ENCODE results near the gene ANO9. TPM values are rescaled to one million over a fixed set of nuclear protein-coding genes. Genes with fewer than 3 reads are reported as not detected.

The ANO9 gene
- total and polyA plus RNA-seq, 4 donors = 0.20 to 0.75 (median 0.40) TPM

DNA sequence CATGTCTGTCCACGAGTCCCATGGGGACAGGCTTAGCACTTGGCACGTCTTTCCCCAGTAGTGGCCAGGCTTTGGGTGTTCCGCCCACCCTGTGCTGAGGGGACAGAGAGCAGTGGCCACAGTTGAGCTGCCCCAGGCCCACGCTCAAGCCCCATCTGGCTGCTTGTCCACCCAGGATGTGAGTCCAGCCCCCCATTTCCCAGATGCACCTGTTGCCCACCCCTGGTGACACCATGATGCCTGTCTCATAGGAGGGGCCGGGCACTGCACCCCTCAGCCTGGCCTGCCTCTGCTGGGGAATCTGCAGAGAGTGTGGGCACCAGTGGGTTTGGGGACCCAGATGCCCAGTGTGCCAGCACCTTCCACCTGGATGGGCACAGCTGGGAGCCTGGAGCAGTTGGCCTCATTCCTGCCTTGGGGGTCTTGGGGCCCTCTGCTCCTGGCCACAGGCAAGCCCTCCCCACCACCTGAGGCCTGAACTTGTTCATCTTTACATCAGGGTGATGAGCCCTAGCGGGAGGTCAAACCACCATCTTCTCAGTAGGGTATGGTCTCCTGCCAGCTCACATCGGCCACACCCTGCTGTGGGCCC lies 32.7 kb downstream of the ANO9 start:
- no peak for DNase-seq (ENCODE audit: low spot score)
- no peaks in the 10 kb centered on the region for H3K9me3 ChIP-seq (ENCODE audit: control insufficient read depth in 4 of 4, low read length in 3 of 4)
- TF ChIP-seq, protein P1, sequence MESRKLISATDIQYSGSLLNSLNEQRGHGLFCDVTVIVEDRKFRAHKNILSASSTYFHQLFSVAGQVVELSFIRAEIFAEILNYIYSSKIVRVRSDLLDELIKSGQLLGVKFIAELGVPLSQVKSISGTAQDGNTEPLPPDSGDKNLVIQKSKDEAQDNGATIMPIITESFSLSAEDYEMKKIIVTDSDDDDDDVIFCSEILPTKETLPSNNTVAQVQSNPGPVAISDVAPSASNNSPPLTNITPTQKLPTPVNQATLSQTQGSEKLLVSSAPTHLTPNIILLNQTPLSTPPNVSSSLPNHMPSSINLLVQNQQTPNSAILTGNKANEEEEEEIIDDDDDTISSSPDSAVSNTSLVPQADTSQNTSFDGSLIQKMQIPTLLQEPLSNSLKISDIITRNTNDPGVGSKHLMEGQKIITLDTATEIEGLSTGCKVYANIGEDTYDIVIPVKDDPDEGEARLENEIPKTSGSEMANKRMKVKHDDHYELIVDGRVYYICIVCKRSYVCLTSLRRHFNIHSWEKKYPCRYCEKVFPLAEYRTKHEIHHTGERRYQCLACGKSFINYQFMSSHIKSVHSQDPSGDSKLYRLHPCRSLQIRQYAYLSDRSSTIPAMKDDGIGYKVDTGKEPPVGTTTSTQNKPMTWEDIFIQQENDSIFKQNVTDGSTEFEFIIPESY (IDR thresholded peaks at IDR 0.05) = no peak
- TF ChIP-seq SP1 (IDR thresholded peaks at IDR 0.05) = no peak
- no peak for TF ChIP-seq FOXA1 (IDR thresholded peaks at IDR 0.05)
- no peak for TF ChIP-seq FOXA2 (IDR thresholded peaks at IDR 0.05)
- TF ChIP-seq JUND (IDR thresholded peaks at IDR 0.05) = no peak
- 49% methylated on average over 7 of the region's 7 CpGs for WGBS
- peaks cover 35 to 63% (median 44%) of the 10 kb centered on the region in 4 donors for H3K4me1 ChIP-seq (ENCODE audit: control insufficient read depth in 4 of 4, insufficient read depth in 4 of 4, low read length in 3 of 4)
- H3K4me3 ChIP-seq (ENCODE audit: low read depth in 1 of 3, low read length in 3 of 3) = no peak overlapping the region
- H3K9ac ChIP-seq (ENCODE audit: low read depth in 1 of 2, low read length in 2 of 2) = no peak overlapping the region
- peak overlapping the region in 1 of 2 donors; percentile 68 for H3K27ac ChIP-seq (ENCODE audit: low read depth in 1 of 2, low read length in 2 of 2)
- H3K36me3 ChIP-seq (ENCODE audit: control insufficient read depth in 4 of 4, insufficient read depth in 3 of 4, low read depth in 1 of 4, low read length in 3 of 4) = peaks cover 0 to 2% (median 0%) of the 10 kb centered on the region in 4 donors
- H3K27me3 ChIP-seq (ENCODE audit: control insufficient read depth in 4 of 4, insufficient read depth in 4 of 4, low read length in 3 of 4) = no peaks in the 10 kb centered on the region

DNA sequence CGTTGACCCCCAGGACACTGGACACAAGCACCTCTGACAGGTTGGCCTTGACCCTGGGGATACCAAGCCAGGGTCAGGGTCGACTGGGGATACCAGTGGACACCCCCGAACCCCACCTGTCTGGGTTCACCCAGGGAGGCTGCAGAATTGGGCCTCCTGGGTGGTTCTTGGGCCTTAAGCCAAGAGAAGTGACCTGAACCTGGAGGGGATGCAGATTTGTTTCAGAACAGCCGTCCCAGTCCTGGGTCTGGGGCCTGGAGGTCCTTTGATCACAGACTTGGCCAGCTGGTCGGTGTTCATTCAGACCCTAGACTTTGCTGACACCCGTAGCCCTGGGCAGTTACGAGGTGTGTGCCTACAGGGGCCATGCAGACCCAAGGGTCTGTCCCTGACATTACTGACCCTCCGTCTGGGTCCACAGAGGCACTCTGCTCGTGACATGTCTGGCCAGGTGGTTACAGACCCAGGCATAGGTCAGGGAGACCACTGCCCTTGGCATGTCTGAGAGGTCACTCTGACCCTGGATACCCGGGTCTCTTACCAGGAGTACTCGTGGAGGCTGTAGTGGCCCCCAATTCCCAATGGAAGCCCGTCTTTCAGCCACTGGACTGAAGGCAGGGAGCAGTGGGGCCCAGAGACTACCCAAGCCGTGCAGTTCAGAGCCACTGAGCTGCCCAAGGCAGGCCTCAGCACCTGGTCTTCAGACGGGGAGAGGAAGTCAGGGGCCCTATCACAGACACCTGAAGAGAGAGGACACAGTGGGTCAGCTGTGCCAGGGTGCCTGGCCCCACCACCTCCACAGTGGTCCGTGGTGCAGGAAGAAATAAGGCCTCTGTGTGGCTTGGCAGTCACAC lies 33.4 kb downstream of the ANO9 start:
- peak overlapping the region; percentile 26 to 68 for H3K27ac ChIP-seq (ENCODE audit: low read depth in 1 of 2, low read length in 2 of 2)
- TF ChIP-seq HNF4A (conservative IDR thresholded peaks at IDR 0.05) = no peak
- TF ChIP-seq NR2F2 (IDR thresholded peaks at IDR 0.05) = no peak
- TF ChIP-seq GABPA (IDR thresholded peaks at IDR 0.05 in 1 of 2, conservative IDR thresholded peaks at IDR 0.05 in 1 of 2) = no peak
- peak in 1 of 2 donors; percentile 13 for TF ChIP-seq RXRA (IDR thresholded peaks at IDR 0.05)
- DNase-seq (ENCODE audit: low spot score) = no peak
- no peaks in the 10 kb centered on the region for H3K27me3 ChIP-seq (ENCODE audit: control insufficient read depth in 4 of 4, insufficient read depth in 4 of 4, low read length in 3 of 4)
- no peak overlapping the region for H3K4me3 ChIP-seq (ENCODE audit: low read depth in 1 of 3, low read length in 3 of 3)
- H3K9me3 ChIP-seq (ENCODE audit: control insufficient read depth in 4 of 4, low read length in 3 of 4) = no peaks in the 10 kb centered on the region
- peaks cover 0 to 2% (median 0%) of the 10 kb centered on the region in 4 donors for H3K36me3 ChIP-seq (ENCODE audit: control insufficient read depth in 4 of 4, insufficient read depth in 3 of 4, low read depth in 1 of 4, low read length in 3 of 4)
- no peak overlapping the region for H3K9ac ChIP-seq (ENCODE audit: low read depth in 1 of 2, low read length in 2 of 2)
- WGBS = 83% methylated on average over 15 of the region's 15 CpGs
- H3K4me1 ChIP-seq (ENCODE audit: control insufficient read depth in 4 of 4, insufficient read depth in 4 of 4, low read length in 3 of 4) = peaks cover 35 to 59% (median 44%) of the 10 kb centered on the region in 4 donors

DNA sequence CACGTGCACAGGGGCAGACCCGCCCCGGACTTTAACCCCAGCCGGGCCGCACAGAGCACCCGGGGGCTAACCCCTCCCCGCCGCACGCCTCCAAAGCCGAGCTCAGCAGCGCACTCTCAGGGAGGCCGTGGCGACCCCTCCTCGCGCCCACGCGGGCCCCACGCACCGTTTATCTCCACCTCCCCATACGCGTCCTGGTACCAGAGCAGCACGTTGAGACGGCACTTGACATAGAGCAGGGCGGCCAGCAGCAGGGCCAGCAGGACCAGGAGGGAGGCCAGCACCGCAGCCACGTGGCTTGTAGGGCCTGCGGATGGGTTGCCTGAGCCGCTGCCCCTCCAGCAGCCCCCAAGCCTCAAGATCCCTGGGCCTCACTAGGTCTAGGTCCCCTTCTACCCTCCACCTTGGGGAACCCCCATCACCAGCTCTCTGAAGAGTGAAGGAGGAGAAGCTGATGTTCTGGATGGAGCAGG lies 34.1 kb downstream of the ANO9 start:
- Histone ChIP-seq H3K9me3 (ENCODE audit: control insufficient read depth in 4 of 4, low read length in 3 of 4) (no peaks in the 10 kb centered on the region), H3K4me3 (ENCODE audit: low read depth in 1 of 3, low read length in 3 of 3) (no peak overlapping the region), H3K9ac (ENCODE audit: low read depth in 1 of 2, low read length in 2 of 2) (no peak overlapping the region), H3K4me1 (ENCODE audit: control insufficient read depth in 4 of 4, insufficient read depth in 4 of 4, low read length in 3 of 4) (peaks cover 35 to 53% (median 43%) of the 10 kb centered on the region in 4 donors), H3K27ac (ENCODE audit: low read depth in 1 of 2, low read length in 2 of 2) (peak overlapping the region; percentile 14 to 32), H3K36me3 (ENCODE audit: control insufficient read depth in 4 of 4, insufficient read depth in 3 of 4, low read depth in 1 of 4, low read length in 3 of 4) (peaks cover 0 to 2% (median 0%) of the 10 kb centered on the region in 4 donors), H3K27me3 (ENCODE audit: control insufficient read depth in 4 of 4, insufficient read depth in 4 of 4, low read length in 3 of 4) (no peaks in the 10 kb centered on the region)
- no peak for TF ChIP-seq EGR1 (IDR thresholded peaks at IDR 0.05; ENCODE audit: low read depth in 2 of 2)
- TF ChIP-seq, protein P2, sequence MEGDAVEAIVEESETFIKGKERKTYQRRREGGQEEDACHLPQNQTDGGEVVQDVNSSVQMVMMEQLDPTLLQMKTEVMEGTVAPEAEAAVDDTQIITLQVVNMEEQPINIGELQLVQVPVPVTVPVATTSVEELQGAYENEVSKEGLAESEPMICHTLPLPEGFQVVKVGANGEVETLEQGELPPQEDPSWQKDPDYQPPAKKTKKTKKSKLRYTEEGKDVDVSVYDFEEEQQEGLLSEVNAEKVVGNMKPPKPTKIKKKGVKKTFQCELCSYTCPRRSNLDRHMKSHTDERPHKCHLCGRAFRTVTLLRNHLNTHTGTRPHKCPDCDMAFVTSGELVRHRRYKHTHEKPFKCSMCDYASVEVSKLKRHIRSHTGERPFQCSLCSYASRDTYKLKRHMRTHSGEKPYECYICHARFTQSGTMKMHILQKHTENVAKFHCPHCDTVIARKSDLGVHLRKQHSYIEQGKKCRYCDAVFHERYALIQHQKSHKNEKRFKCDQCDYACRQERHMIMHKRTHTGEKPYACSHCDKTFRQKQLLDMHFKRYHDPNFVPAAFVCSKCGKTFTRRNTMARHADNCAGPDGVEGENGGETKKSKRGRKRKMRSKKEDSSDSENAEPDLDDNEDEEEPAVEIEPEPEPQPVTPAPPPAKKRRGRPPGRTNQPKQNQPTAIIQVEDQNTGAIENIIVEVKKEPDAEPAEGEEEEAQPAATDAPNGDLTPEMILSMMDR (IDR thresholded peaks at IDR 0.05; ENCODE audit: low read depth, low read length, missing input control) = no peak
- no peak for TF ChIP-seq FOXA2 (IDR thresholded peaks at IDR 0.05)
- TF ChIP-seq HNF4A (conservative IDR thresholded peaks at IDR 0.05) = no peak
- 74% methylated on average over 28 of the region's 28 CpGs for WGBS
- no peak for DNase-seq (ENCODE audit: low spot score)

Measured in liver (tissue), 9 donors.